GM19239 (cell line): ENCODE measurements around the gene TTC9C.
"Not testable (repeated sequence)": the region's sequence is repeated elsewhere in the genome, so short reads cannot be mapped to it uniquely, and the experiment has no call there.

Experiments
- DNase-seq: peaks from one replicate; pipeline ENCODE4 v3.0.0; 2011; ENCODE audit warnings: low spot score; ENCODE audit not compliant: insufficient read length
- FAIRE-seq: peaks from 2 replicates; lab custom pipeline; 2011; peaks lifted over from hg19 to GRCh38; lab: Jason Lieb, UNC

Gene TTC9C

DNA sequence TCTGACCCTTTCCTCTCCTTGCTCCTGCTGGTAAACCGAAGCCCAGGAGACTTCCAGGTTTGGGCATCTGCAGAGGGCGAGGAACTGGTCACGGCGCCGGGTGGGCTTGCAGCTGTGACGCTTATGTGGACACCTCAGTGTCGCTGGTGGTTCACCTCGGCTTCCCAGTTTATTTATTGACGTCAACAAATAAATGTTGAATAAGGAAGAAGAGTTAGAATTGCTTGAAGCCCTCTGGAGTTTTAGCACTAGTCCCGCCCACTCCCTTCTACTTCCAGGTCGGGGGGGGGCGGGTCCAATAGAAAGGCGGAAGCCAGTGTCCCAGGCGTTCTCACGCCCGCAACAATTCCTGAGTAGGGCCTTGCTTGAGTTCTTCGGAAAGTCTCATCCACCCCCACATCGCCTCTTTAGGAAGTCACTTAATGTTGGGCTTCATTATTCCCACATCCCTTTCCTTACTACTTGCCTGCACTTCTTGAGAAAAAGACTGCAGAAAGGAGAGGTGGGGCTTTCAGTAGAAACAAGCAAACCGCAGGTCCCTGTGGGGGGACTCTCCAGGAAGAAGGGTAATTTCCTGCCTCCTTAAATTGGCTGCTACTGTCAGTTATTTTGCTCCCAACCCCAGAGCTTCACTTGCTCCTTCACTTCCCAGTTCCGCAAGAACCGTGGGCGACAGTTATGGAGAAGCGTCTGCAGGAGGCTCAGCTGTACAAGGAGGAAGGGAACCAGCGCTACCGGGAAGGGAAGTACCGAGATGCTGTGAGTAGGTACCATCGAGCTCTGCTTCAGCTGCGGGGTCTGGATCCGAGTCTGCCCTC lies at the start of gene TTC9C:
TSS of gene TTC9C (plus strand) at position 316 of the 818 bp plus-strand sequence. CDS start at position 679, 363 bp downstream.
- peak; percentile 48 for DNase-seq
- peak; percentile 80 for FAIRE-seq

DNA sequence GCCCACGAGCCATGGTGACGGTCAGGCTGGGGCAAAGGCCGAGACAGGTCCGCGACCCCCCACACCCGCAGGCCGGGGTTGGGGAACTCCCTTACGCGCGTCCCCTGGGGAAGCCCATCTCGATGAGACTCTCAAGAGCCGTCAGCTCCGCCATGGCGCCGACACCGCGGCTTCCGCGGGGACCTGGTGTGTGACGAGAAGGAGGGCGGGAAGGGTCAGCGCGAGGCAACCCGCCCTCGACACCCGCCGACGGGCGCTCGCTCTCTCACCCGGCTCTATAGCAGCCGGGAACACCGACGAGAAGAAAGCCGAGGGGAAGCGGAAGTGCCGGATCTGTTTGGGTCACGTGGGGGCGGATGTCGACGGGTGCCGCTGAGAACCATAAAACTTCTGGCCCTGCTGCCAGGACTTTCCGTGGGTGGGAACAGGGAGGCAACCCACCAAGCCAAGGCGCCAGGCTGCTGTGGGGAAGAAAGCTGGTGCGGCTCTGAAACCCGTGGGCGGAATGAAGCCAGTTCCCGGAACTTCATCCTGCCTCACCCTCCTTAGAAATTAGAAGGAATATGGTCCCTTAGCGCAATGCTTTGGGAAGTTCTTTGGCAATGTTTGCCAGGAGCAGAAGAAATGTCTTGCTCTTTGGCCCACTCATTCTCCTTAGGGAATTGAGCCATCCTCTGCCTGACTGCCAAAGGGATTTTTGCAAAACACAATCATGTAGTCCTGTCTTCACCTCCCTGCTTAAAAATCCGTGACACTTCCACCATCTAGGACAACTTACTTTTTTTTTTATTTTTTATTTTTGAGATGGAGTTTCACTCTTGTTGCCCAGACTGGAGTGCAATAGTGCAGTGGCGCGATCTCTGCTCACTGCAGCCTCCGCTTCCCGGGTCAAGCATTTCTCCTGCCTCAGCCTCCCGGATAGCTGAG lies 49.3 kb upstream of the TTC9C start, which contains the start of gene UBXN1:
TSS of gene UBXN1 (minus strand) at position 304 of the 927 bp plus-strand sequence. CDS start at position 154, 150 bp downstream.
- DNase-seq (peak; percentile 91), FAIRE-seq (peak; percentile 59)

GRCh38 chr11:62680825-62681240 lies 47.5 kb upstream of the TTC9C start:
- DNase-seq: peak; percentile 56
- peak; percentile 73 for FAIRE-seq

- FAIRE-seq (no peak), DNase-seq (no peak)
Measured at GRCh38 chr11:62682518-62682917, 45.8 kb upstream of the TTC9C start.

DNA sequence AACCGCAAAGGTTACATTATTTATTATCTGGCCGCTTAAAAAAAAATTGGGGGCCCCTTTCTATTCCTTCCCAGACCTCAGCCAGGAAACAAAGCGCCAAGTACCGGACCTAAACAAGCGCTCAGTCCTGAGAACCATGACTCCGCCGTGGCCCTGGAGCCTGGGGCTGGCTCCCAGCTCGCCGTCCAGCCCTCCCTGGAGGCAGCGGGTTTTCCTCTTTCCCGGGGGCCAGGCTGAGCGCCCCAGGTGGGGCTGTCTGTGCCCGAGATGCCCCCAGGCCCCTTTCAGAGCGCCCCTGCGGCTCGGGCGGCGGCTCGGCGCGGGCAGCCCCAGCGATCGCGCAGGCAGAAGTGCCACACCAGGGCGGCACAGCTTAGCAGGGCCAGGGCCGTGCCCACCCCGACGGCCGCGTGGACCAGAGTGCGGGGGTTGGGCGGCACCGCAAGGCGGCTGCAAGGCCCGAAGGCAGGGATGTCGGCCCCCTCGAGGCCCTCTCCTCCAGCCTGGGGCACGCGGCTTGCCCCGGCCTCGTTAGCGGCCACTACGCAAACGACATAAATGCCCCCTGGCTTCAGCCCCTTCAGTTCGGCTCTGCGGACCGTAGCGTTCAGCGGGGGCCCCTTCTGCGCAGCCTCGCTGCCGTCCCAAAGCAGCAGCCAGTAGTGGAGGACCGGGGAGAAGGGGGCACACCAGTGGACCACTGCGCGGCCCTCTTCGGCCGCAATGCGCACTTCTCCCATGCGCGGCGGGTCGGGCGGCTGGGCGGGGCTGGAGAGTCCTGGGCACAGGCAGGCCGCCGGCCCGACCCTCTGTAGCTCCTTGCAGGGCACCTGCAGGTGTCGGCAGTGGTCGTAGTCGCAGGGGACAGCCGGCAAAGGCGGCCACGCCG lies 40.5 kb upstream of the TTC9C start:
- DNase-seq: no peak
- no peak for FAIRE-seq

GRCh38 chr11:62688491-62688890 lies 39.8 kb upstream of the TTC9C start:
- DNase-seq (no peak), FAIRE-seq (no peak)

- DNase-seq (no peak), FAIRE-seq (no peak)
Measured at GRCh38 chr11:62689421-62690183, 38.7 kb upstream of the TTC9C start, which contains the start of gene LRRN4CL. TSS of gene LRRN4CL (minus strand) at chr11:62689530. CDS start at chr11:62688508, 1,022 bp downstream.

- FAIRE-seq, DNase-seq: not testable (repeated sequence)
Measured at GRCh38 chr11:62693624-62694023, 34.7 kb upstream of the TTC9C start.

DNA sequence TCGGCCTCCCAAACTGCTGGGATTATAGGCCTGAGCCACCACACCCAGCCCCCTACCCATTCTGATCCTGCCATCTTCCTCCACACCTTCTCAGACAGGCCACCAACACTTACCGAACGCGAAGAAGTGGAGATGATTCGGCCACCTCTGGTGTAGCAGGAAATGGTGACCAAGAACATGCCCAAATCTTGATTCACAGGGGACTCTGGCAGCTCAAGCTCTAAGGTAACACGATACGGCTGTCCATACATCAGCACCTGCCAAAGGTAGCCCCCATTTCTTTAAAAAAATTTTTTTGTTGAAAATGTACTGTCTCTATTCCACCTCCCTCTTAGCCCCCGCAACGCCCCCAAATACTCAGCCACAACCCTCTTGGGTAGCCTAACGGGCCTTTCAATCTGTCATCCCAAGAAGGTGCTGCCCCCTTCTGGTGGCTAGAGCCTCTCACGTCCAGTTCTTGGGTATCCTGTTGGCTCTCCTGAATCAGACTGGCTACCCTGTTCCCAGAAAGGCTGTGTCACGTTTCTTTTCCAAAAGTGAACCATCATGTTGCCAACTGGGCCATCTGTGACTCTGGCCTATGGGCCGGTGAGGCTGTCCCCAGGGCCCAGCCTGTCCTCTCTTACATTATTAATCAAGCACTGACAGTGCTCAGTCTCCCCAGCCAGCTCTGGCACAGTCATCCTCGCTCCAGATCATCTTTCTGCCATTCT lies 33.7 kb upstream of the TTC9C start:
- FAIRE-seq: peak; percentile 93

DNA sequence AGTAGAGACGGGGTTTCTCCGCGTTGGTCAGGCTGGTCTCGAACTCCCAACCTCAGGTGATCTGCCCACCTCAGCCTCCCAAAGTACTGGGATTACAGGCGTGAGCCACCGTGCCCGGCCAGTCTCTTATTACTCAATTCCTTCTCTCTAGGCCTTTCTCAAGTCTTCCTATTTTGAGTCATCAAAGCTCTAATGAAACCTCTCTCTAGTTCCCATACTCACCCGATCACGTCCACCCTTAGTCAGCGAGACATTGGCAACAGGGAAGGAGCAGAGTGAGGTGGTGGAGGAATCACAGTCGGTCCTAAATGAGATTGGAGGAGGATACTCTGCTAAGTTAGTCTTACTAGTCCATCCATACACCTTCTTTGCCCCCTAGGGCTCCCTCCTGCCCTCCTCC lies 26.0 kb upstream of the TTC9C start:
- FAIRE-seq (no peak), DNase-seq (no peak)

More for the DNA sequence above, 33.7 kb upstream of the TTC9C start:
- peak; percentile 81 for DNase-seq

DNA sequence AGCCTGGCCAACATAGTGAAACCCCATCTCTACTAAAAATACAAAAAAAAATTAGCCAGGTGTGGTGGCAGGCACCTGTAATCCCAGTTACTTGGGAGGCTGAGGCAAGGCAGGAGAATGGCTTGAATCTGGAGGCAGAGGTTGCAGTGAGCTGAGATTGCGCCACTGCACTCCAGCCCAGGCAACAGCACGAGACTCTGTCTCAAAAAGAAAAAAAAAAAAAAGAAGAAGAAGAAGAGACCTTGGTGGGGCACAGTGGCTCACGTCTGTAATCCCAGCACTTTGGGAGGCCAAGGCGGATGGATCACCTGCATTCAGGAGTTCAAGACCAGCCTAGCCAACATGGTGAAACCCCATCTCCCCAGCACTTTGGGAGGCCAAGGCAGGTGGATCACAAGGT lies 24.4 kb upstream of the TTC9C start:
- DNase-seq, FAIRE-seq: not testable (repeated sequence)

DNA sequence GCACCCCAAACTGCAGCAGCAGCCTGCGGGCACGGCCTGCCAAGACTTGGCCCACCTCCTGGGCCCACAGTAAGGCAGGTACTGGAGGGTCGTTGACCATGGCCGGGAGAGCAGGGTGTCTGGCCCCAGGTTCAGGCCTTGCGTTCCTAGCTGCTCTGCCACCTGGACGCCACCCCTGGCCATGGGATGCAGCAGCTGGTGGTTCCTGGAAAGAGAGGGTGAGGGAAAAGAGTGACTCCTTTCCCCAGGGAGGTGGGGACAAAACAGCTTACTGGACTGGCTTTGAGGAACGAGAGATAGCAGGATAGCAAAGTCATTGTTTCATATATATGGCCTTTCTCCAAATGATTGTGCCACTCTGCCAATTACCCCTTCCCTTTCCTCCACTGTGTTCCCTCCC lies 22.9 kb upstream of the TTC9C start:
- DNase-seq (no peak), FAIRE-seq (no peak)

- peak; percentile 53 for FAIRE-seq
- DNase-seq: peak; percentile 81
Measured at GRCh38 chr11:62705880-62706849, 22.1 kb upstream of the TTC9C start.

GRCh38 chr11:62706850-62707247 lies 21.4 kb upstream of the TTC9C start:
- FAIRE-seq (no peak), DNase-seq (no peak)

DNA sequence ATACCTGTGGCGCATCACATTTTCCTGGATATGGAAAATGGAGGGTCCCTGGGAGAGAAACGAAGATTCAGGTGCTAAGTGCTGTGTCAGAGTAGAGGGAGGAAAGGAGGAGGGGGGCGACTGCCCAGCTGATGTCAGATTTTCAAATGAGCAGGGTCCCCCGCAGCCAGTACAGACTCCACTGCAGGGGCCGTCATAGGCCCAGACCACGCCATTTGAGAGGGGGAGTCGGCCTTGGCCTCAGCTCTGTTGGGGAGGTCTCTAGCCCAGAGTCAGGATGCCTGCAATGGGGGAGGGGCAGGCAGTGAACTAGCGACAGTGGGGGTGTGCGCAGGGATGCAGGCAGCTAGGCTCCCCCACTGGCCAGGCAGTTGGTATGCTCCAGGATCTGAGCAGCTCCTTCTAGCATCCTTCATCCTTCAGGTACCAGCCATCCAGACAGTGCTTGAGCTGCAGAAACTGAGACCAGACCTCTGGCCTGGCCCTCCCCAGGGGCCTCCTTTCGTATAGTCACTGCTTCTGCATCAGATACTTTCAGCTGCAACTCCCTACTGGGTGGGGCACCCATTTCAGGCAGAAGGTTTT lies 20.9 kb upstream of the TTC9C start, which contains the start of the genes BSCL2 and GNG3:
TSS of gene BSCL2 (minus strand) at position 148 of the 585 bp plus-strand sequence. CDS start 229 bp downstream, outside the sequence.
TSS of gene GNG3 (plus strand) at position 400 of the 585 bp plus-strand sequence. CDS start 620 bp downstream, outside the sequence.
- no peak for FAIRE-seq

DNA sequence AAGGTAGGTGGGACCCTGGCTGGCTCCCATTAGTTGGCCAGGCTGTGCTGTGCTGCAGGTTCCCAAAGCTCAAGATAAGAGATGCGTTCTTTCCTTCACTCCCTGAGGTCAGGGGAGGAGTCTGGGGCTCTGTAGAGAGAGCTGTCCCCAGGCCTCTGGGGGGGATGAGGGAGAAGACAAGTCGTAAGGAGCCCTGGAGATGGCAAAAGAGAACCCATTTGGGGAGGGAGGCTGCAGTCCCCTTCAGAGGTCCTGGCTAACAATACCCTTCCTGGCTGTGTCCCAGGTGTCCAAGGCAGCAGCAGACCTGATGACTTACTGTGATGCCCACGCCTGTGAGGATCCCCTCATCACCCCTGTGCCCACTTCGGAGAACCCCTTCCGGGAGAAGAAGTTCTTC lies 19.9 kb upstream of the TTC9C start:
- DNase-seq (no peak), FAIRE-seq (no peak)

More for the DNA sequence above, 20.9 kb upstream of the TTC9C start, which contains the start of the genes BSCL2 and GNG3:
- DNase-seq: no peak
